ENCODE results near the gene MED10. TPM values are rescaled to one million over a fixed set of nuclear protein-coding genes. Genes with fewer than 3 reads are reported as not detected.

MED10 gene
- total and polyA plus RNA-seq, 12 donors = 9.5 to 38.2 (median 25.7) TPM

DNA sequence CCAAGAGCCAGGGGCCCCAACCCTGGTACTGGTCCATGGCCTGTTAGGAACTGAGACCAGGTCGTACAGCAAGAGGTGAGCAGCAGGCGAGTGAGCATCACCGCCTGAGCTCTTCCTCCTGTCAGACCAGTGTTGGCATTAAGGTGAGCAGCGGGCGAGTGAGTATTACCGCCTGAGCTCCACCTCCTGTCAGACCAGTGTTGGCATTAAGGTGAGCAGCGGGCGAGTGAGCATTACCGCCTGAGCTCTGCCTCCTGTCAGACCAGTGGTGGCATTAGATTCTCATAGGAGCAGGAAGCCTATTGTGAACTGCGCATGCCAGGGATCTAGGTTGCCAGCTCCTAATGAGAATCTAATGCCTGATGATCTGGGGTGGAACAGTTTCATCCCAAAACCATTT, 39.3 kb upstream of the MED10 start:
- intact Hi-C loops (cut with DNase I) = no loop called here
- H3K9me3 ChIP-seq (replicated peaks in 1 of 3) = no peaks in the 10 kb centered on the region

DNA sequence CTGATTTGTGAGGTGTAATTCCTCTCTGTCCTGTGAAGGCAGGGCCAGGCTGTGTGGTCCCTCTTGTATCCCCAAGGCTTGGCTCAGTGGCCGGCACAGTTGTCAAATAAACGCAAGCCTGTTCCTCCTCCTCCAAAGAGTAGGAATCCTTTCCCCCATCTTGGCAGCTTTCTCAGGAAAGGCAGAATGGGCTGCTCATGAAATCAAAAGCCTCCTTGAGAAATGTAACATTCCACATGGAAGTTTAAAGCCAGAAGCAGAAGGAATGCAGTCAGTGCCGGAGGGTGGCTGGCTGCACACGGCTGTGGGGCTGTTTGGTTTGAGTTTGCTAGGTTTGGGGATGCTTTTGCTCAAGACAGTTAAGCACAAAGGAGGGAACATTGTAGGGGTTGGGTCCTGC, 34.5 kb upstream of the MED10 start:
- H3K36me3 ChIP-seq (replicated peaks in 1 of 2) = no peaks in the 10 kb centered on the region
- 76 to 91% (median 78%) methylated on average over 4 of the region's 4 CpGs for WGBS, 4 donors
- no peak overlapping the region for H3K27ac ChIP-seq
- DNase-seq = no peak
- no peaks in the 10 kb centered on the region for H3K27me3 ChIP-seq
- H3K9me3 ChIP-seq (replicated peaks in 1 of 3) = no peaks in the 10 kb centered on the region
- TF ChIP-seq, protein P1, sequence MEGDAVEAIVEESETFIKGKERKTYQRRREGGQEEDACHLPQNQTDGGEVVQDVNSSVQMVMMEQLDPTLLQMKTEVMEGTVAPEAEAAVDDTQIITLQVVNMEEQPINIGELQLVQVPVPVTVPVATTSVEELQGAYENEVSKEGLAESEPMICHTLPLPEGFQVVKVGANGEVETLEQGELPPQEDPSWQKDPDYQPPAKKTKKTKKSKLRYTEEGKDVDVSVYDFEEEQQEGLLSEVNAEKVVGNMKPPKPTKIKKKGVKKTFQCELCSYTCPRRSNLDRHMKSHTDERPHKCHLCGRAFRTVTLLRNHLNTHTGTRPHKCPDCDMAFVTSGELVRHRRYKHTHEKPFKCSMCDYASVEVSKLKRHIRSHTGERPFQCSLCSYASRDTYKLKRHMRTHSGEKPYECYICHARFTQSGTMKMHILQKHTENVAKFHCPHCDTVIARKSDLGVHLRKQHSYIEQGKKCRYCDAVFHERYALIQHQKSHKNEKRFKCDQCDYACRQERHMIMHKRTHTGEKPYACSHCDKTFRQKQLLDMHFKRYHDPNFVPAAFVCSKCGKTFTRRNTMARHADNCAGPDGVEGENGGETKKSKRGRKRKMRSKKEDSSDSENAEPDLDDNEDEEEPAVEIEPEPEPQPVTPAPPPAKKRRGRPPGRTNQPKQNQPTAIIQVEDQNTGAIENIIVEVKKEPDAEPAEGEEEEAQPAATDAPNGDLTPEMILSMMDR (IDR thresholded peaks at IDR 0.05) = no peak
- TF ChIP-seq POLR2A (IDR thresholded peaks at IDR 0.05) = no peak
- H3K4me3 ChIP-seq = no peak overlapping the region
- no peaks in the 10 kb centered on the region for H3K4me1 ChIP-seq (replicated peaks in 1 of 2)
- intact Hi-C loops (cut with DNase I) = no loop called here

More for the DNA sequence above, 39.3 kb upstream of the MED10 start:
- Histone ChIP-seq H3K36me3 (replicated peaks in 1 of 2) (no peaks in the 10 kb centered on the region), H3K27ac (no peak overlapping the region), H3K4me3 (no peak overlapping the region), H3K4me1 (replicated peaks in 1 of 2) (no peaks in the 10 kb centered on the region), H3K27me3 (no peaks in the 10 kb centered on the region)
- TF ChIP-seq, protein P1 (IDR thresholded peaks at IDR 0.05) = no peak
- TF ChIP-seq POLR2A (IDR thresholded peaks at IDR 0.05) = no peak
- DNase-seq = no peak
- WGBS, 4 donors = 92 to 97% (median 94%) methylated on average over 6 to 10 of the region's 10 CpGs

DNA sequence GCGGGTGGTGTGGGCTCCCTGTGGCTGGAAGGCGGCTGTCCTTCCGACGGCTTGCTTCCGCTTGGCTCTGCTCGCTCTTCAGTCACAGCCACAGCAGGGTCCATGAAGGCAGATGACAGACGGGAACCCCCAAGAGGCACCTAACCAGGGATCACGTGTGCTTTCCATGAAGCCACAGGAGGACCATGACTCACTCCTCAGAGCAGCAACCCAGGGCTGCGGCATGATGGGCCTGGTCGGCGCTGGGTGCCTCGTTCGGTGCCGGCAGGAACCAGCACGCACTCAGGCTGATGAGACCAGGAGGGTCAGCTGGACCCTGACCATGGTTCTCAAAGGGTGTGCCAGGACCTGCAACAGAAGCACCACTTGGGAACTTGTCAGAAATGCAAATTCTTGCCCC, 32.8 kb upstream of the MED10 start:
- Histone ChIP-seq H3K9me3 (replicated peaks in 1 of 3) (no peaks in the 10 kb centered on the region), H3K4me3 (no peak overlapping the region), H3K36me3 (replicated peaks in 1 of 2) (no peaks in the 10 kb centered on the region), H3K4me1 (replicated peaks in 1 of 2) (no peaks in the 10 kb centered on the region), H3K27ac (no peak overlapping the region), H3K27me3 (no peaks in the 10 kb centered on the region)
- no peak for DNase-seq
- intact Hi-C loops (cut with DNase I) = no loop called here
- WGBS, 4 donors = 87 to 95% (median 93%) methylated on average over 11 to 15 of the region's 15 CpGs
- TF ChIP-seq POLR2A (IDR thresholded peaks at IDR 0.05) = no peak
- TF ChIP-seq, protein P1 (IDR thresholded peaks at IDR 0.05) = no peak

DNA sequence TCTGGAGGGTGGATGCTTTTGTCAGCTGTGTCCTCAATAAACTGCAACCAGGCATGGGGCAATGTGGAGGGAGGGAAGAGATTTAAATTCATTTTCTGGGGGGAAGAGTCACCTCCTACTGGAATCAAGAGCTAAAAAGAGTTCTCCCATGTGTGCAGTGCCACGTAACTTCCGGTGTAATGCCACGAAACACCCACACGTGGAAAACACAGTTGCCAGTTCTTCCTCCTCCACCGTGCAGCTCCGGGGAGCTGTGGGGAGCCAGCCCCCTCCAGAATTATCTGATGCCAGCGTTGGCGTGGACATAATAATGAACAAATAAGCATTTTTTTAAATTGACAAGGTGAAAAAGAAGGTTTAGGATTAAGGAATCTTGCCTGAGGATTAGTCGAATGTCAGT, 32.1 kb upstream of the MED10 start:
- intact Hi-C loops (cut with DNase I) = no loop called here
- H3K4me1 ChIP-seq (replicated peaks in 1 of 2) = no peaks in the 10 kb centered on the region
- no peaks in the 10 kb centered on the region for H3K9me3 ChIP-seq (replicated peaks in 1 of 3)
- no peak overlapping the region for H3K27ac ChIP-seq
- H3K27me3 ChIP-seq = no peaks in the 10 kb centered on the region
- 86 to 92% (median 89%) methylated on average over 9 of the region's 9 CpGs for WGBS, 4 donors
- DNase-seq = no peak
- TF ChIP-seq POLR2A (IDR thresholded peaks at IDR 0.05) = no peak
- TF ChIP-seq, protein P1 (IDR thresholded peaks at IDR 0.05) = no peak
- no peak overlapping the region for H3K4me3 ChIP-seq
- H3K36me3 ChIP-seq (replicated peaks in 1 of 2) = no peaks in the 10 kb centered on the region
